ENCODE results near the gene ASIC1.
"Not testable (repeated sequence)": the region's sequence is repeated elsewhere in the genome, so short reads cannot be mapped to it uniquely, and the experiment has no call there.

ASIC1 gene

GRCh38 chr12:50073206-50073605 lies 15.8 kb downstream of the ASIC1 start:
- CTCF ChIA-PET = interaction anchor here (1.1 to 13.7 kb wide), 5 partner anchors 12 to 106 kb away, joined by 3 to 232 read pairs (median 9); partner anchors contain the start of gene SMARCD1

GRCh38 chr12:50073712-50074111 lies 16.3 kb downstream of the ASIC1 start:
- CTCF ChIA-PET = interaction anchor here (0.9 to 13.7 kb wide), 6 partner anchors 8 to 106 kb away, joined by 3 to 232 read pairs (median 6); partner anchors contain the start of gene SMARCD1
- no peak for DNase-seq
- Mint-ChIP-seq H3K9me3 (no peaks in the 10 kb centered on the region), H3K27ac (no peak overlapping the region), H3K36me3 (no peaks in the 10 kb centered on the region), H3K4me1 (peaks cover 7% of the 10 kb centered on the region), H3K27me3 (peaks cover 41% of the 10 kb centered on the region), H3K4me3 (no peak overlapping the region)

More at GRCh38 chr12:50073206-50073605, 15.8 kb downstream of the ASIC1 start:
- no peak for DNase-seq
- H3K27me3 Mint-ChIP-seq = peaks cover 38% of the 10 kb centered on the region
- no peaks in the 10 kb centered on the region for H3K9me3 Mint-ChIP-seq
- H3K27ac Mint-ChIP-seq = no peak overlapping the region
- H3K4me3 Mint-ChIP-seq = no peak overlapping the region
- H3K36me3 Mint-ChIP-seq = no peaks in the 10 kb centered on the region
- H3K4me1 Mint-ChIP-seq = peaks cover 7% of the 10 kb centered on the region

- H3K4me3 Mint-ChIP-seq = no peak overlapping the region
- no peaks in the 10 kb centered on the region for H3K36me3 Mint-ChIP-seq
- CTCF ChIA-PET = interaction anchor here (0.8 to 13.7 kb wide), 14 partner anchors 8 to 108 kb away, joined by 3 to 232 read pairs (median 5); partner anchors contain the start of genes COX14 and SMARCD1
- no peak overlapping the region for H3K27ac Mint-ChIP-seq
- peaks cover 7% of the 10 kb centered on the region for H3K4me1 Mint-ChIP-seq
- H3K9me3 Mint-ChIP-seq = no peaks in the 10 kb centered on the region
- DNase-seq = peak; percentile 88
- H3K27me3 Mint-ChIP-seq = peaks cover 41% of the 10 kb centered on the region
Measured at GRCh38 chr12:50074936-50075807, 17.8 kb downstream of the ASIC1 start.

GRCh38 chr12:50075808-50076170 lies 18.4 kb downstream of the ASIC1 start:
- Mint-ChIP-seq H3K9me3 (no peaks in the 10 kb centered on the region), H3K27ac (no peak overlapping the region), H3K4me1 (peaks cover under 1% of the 10 kb centered on the region), H3K36me3 (no peaks in the 10 kb centered on the region), H3K27me3 (peaks cover 35% of the 10 kb centered on the region), H3K4me3 (no peak overlapping the region)
- CTCF ChIA-PET = interaction anchor here (1.0 to 13.7 kb wide), 6 partner anchors 9 to 108 kb away, joined by 3 to 232 read pairs (median 6); partner anchors contain the start of gene SMARCD1
- DNase-seq = no peak

GRCh38 chr12:50077099-50077498 lies 19.7 kb downstream of the ASIC1 start:
- Mint-ChIP-seq H3K4me3 (no peak overlapping the region), H3K27me3 (peaks cover 35% of the 10 kb centered on the region), H3K4me1 (no peaks in the 10 kb centered on the region), H3K27ac (no peak overlapping the region), H3K9me3 (no peaks in the 10 kb centered on the region), H3K36me3 (no peaks in the 10 kb centered on the region)
- DNase-seq = no peak
- CTCF ChIA-PET = interaction anchor here (0.9 to 13.7 kb wide), 5 partner anchors 8 to 110 kb away, joined by 3 to 232 read pairs (median 5); partner anchors contain the start of gene SMARCD1

GRCh38 chr12:50078281-50078680 lies 20.9 kb downstream of the ASIC1 start:
- no peaks in the 10 kb centered on the region for H3K36me3 Mint-ChIP-seq
- no peak for DNase-seq
- H3K4me3 Mint-ChIP-seq = no peak overlapping the region

GRCh38 chr12:50079771-50080170 lies 22.4 kb downstream of the ASIC1 start:
- H3K9me3 Mint-ChIP-seq = no peaks in the 10 kb centered on the region
- no peak overlapping the region for H3K27ac Mint-ChIP-seq
- peaks cover 30% of the 10 kb centered on the region for H3K27me3 Mint-ChIP-seq
- no peaks in the 10 kb centered on the region for H3K36me3 Mint-ChIP-seq
- no peak overlapping the region for H3K4me3 Mint-ChIP-seq
- CTCF ChIA-PET = interaction anchor here (1.2 kb wide), 1 partner anchor 40 kb away, joined by 3 read pairs; no protein-coding TSS in a partner anchor
- DNase-seq = no peak
- H3K4me1 Mint-ChIP-seq = peaks cover 7% of the 10 kb centered on the region

More at GRCh38 chr12:50078281-50078680, 20.9 kb downstream of the ASIC1 start:
- Mint-ChIP-seq H3K4me1 (no peaks in the 10 kb centered on the region), H3K9me3 (no peaks in the 10 kb centered on the region), H3K27ac (no peak overlapping the region), H3K27me3 (peaks cover 31% of the 10 kb centered on the region)
- CTCF ChIA-PET = interaction anchor here (0.7 to 1.5 kb wide), 2 partner anchors 33 to 206 kb away, joined by 3 to 6 read pairs; partner anchors contain the start of gene COX14

GRCh38 chr12:50081096-50081808 lies 23.9 kb downstream of the ASIC1 start:
- no peaks in the 10 kb centered on the region for H3K36me3 Mint-ChIP-seq
- no peak overlapping the region for H3K27ac Mint-ChIP-seq
- H3K4me3 Mint-ChIP-seq = no peak overlapping the region
- DNase-seq = no peak
- no peaks in the 10 kb centered on the region for H3K9me3 Mint-ChIP-seq
- CTCF ChIA-PET = interaction anchor here (1.0 to 3.4 kb wide), 3 partner anchors 11 to 114 kb away, joined by 3 to 21 read pairs (median 7); no protein-coding TSS in a partner anchor
- H3K27me3 Mint-ChIP-seq = peaks cover 20% of the 10 kb centered on the region
- peaks cover 17% of the 10 kb centered on the region for H3K4me1 Mint-ChIP-seq

GRCh38 chr12:50082644-50083043 lies 25.2 kb downstream of the ASIC1 start:
- Mint-ChIP-seq H3K27ac (no peak overlapping the region), H3K9me3 (no peaks in the 10 kb centered on the region), H3K27me3 (peaks cover 16% of the 10 kb centered on the region), H3K4me3 (no peak overlapping the region), H3K36me3 (peaks cover 7% of the 10 kb centered on the region), H3K4me1 (peaks cover 25% of the 10 kb centered on the region)
- CTCF ChIA-PET = interaction anchor here (0.9 to 5.6 kb wide), 7 partner anchors 8 to 116 kb away, joined by 3 to 40 read pairs (median 7); partner anchors contain the start of gene COX14
- no peak for DNase-seq

GRCh38 chr12:50083301-50083700 lies 25.9 kb downstream of the ASIC1 start:
- Mint-ChIP-seq H3K27ac (peak overlapping the region; percentile 64), H3K4me1 (peaks cover 25% of the 10 kb centered on the region), H3K9me3 (no peaks in the 10 kb centered on the region), H3K4me3 (peak overlapping the region; percentile 55), H3K36me3 (peaks cover 7% of the 10 kb centered on the region), H3K27me3 (peaks cover 9% of the 10 kb centered on the region)
- CTCF ChIA-PET = interaction anchor here (0.9 to 5.6 kb wide), 6 partner anchors 9 to 93 kb away, joined by 3 to 40 read pairs (median 12); partner anchors contain the start of genes COX14 and GPD1
- no peak for DNase-seq

GRCh38 chr12:50084409-50084774 lies 27.0 kb downstream of the ASIC1 start:
- H3K9me3 Mint-ChIP-seq, H3K27me3 Mint-ChIP-seq, H3K36me3 Mint-ChIP-seq, DNase-seq: not testable (repeated sequence)
- peaks cover 30% of the 10 kb centered on the region for H3K4me1 Mint-ChIP-seq
- peak overlapping the region; percentile 92 for H3K4me3 Mint-ChIP-seq
- CTCF ChIA-PET = interaction anchor here (0.8 to 5.6 kb wide), 11 partner anchors 8 to 117 kb away, joined by 3 to 40 read pairs (median 5); partner anchors contain the start of genes COX14 and GPD1
- H3K27ac Mint-ChIP-seq = peak overlapping the region; percentile 95

GRCh38 chr12:50084775-50085614 lies 27.6 kb downstream of the ASIC1 start, which contains the start of gene SMARCD1:
TSS of gene SMARCD1 (plus strand) at chr12:50085342. CDS start at chr12:50085370, 28 bp downstream.
- peaks cover 6% of the 10 kb centered on the region for H3K27me3 Mint-ChIP-seq
- H3K27ac Mint-ChIP-seq = peak within 1 kb of the TSS; percentile 95
- H3K36me3 Mint-ChIP-seq = peaks cover 12% of the 10 kb centered on the region
- H3K9me3 Mint-ChIP-seq = no peaks in the 10 kb centered on the region
- peaks cover 30% of the 10 kb centered on the region for H3K4me1 Mint-ChIP-seq
- H3K4me3 Mint-ChIP-seq = peak within 1 kb of the TSS; percentile 92
- peak; percentile 88 for DNase-seq
- CTCF ChIA-PET = interaction anchor here (0.8 to 5.6 kb wide), 13 partner anchors 9 to 117 kb away, joined by 3 to 40 read pairs (median 5); partner anchors contain the start of genes COX14 and GPD1

- peaks cover 6% of the 10 kb centered on the region for H3K27me3 Mint-ChIP-seq
- H3K9me3 Mint-ChIP-seq = no peaks in the 10 kb centered on the region
- peaks cover 30% of the 10 kb centered on the region for H3K4me1 Mint-ChIP-seq
- H3K4me3 Mint-ChIP-seq = peak overlapping the region; percentile 92
- H3K36me3 Mint-ChIP-seq = peaks cover 16% of the 10 kb centered on the region
- peak overlapping the region; percentile 86 for H3K27ac Mint-ChIP-seq
- CTCF ChIA-PET = interaction anchor here (0.8 to 5.6 kb wide), 11 partner anchors 9 to 308 kb away, joined by 3 to 40 read pairs (median 5); partner anchors contain the start of gene COX14
- DNase-seq = no peak
Measured at GRCh38 chr12:50085615-50086072, 28.2 kb downstream of the ASIC1 start.

Data from activated naive CD4-positive, alpha-beta T cell treated with anti-CD3 and anti-CD28 coated beads, Interleukin-2, amount 10 ng/mL, durations not matched to agents 7 days and 5 days (primary cell).